HFFc6 (cell line): ENCODE data around the gene ARID2. TPM values are rescaled to one million over a fixed set of nuclear protein-coding genes. Genes with fewer than 3 reads are reported as not detected.

Experiments
- DNase-seq: peaks from one replicate; pipeline ENCODE4 v3.0.0-alpha.2; 2018
- H3K27ac Mint-ChIP-seq: 2 replicates; pipeline ENCODE4 v1.8.0; 2020; ENCODE audit warnings: mild to moderate bottlenecking, mixed read lengths
- H3K27me3 Mint-ChIP-seq: 2 replicates; pipeline ENCODE4 v1.8.0; 2021; ENCODE audit warnings: mild to moderate bottlenecking, moderate library complexity, mixed read lengths; ENCODE audit not compliant: insufficient read depth
- H3K36me3 Mint-ChIP-seq: 2 replicates; pipeline ENCODE4 v1.8.0; 2021; ENCODE audit warnings: low read depth, mixed read lengths
- H3K4me1 Mint-ChIP-seq: 2 replicates; pipeline ENCODE4 v1.8.0; 2020; ENCODE audit warnings: low read depth, mixed read lengths
- H3K4me3 Mint-ChIP-seq: 2 replicates; pipeline ENCODE4 v1.8.0; 2020; ENCODE audit warnings: mild to moderate bottlenecking, moderate library complexity, mixed read lengths
- H3K9me3 Mint-ChIP-seq: 2 replicates; pipeline ENCODE4 v1.8.0; 2020; ENCODE audit warnings: mild to moderate bottlenecking, mixed read lengths
- total RNA-seq, 6 experiments: library from RNA; stranded (reverse); fragmentation: NEBNext Ultra II Directional; extraction: Animal tissue kit (Norgen Biotek cat#: 25700); gene quantifications; 2 replicates in 1 of 6; 3 replicates in 5 of 6; pipeline ENCODE4 v1.2.3, GENCODE V29; 2021
- TF ChIP-seq, protein P1 (sequence below): fragments of 200-600 bp; sonication (generic); IDR thresholded peaks from 2 replicates; pipeline ENCODE4 v1.5.0; 2021; ENCODE audit warnings: antibody characterized with exemption, mild to moderate bottlenecking

The ARID2 gene
- total RNA-seq, 6 experiments from 2014 or later: 11.5 to 15.6 (median 14.0) TPM

DNA sequence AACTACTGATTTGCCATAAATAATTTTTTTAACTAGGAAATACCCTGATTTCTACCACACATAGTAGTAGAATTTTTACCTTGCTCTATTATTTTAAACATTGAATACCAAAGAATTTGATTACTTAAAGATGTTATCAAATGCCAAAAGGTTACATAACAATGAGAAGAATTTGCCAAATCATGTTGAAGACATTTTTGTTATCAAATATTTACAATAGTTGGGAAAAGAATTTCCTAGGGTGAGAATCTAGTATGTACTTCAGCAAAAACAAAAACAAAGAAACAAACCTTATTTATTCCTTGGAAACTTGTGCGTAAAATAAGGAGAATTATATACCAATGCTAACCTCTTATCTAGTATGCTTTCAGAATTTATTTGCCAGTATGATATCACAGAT is 153.7 kb downstream of the ARID2 start:
- peaks cover 24% of the 10 kb centered on the region for H3K36me3 Mint-ChIP-seq
- no peaks in the 10 kb centered on the region for H3K27me3 Mint-ChIP-seq
- no peaks in the 10 kb centered on the region for H3K9me3 Mint-ChIP-seq
- H3K27ac Mint-ChIP-seq: no peak overlapping the region
- no peak for DNase-seq
- TF ChIP-seq, protein P1, sequence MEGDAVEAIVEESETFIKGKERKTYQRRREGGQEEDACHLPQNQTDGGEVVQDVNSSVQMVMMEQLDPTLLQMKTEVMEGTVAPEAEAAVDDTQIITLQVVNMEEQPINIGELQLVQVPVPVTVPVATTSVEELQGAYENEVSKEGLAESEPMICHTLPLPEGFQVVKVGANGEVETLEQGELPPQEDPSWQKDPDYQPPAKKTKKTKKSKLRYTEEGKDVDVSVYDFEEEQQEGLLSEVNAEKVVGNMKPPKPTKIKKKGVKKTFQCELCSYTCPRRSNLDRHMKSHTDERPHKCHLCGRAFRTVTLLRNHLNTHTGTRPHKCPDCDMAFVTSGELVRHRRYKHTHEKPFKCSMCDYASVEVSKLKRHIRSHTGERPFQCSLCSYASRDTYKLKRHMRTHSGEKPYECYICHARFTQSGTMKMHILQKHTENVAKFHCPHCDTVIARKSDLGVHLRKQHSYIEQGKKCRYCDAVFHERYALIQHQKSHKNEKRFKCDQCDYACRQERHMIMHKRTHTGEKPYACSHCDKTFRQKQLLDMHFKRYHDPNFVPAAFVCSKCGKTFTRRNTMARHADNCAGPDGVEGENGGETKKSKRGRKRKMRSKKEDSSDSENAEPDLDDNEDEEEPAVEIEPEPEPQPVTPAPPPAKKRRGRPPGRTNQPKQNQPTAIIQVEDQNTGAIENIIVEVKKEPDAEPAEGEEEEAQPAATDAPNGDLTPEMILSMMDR: no peak
- H3K4me3 Mint-ChIP-seq: no peak overlapping the region
- H3K4me1 Mint-ChIP-seq: peaks cover 13% of the 10 kb centered on the region

DNA sequence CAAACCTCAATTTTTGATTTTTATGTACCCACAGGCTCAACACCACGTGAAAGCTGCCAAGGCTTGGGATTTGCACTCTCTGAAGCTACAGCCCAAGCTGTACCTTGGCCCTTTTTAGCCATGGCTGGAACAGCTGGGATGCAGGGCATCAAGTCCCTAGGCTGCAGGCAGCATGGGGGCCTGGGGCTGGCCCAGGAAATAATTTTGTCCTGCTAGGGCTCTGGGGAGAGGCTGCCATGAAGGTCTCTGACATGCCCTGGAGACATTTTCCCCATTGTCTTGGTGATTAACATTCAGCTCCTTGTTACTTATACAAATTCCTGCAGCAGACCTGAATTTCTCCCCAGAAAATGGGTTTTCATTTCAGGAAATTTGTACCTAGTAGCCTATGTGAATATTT is 157.2 kb downstream of the ARID2 start:
- TF ChIP-seq, protein P1: no peak
- H3K9me3 Mint-ChIP-seq: no peaks in the 10 kb centered on the region
- H3K27me3 Mint-ChIP-seq: 0 out of 2 replicates have a peak, but pooled peaks cover 4% of the 10 kb centered on the region
- DNase-seq: no peak
- peaks cover 16% of the 10 kb centered on the region for H3K36me3 Mint-ChIP-seq
- no peak overlapping the region for H3K27ac Mint-ChIP-seq
- peaks cover 13% of the 10 kb centered on the region for H3K4me1 Mint-ChIP-seq
- H3K4me3 Mint-ChIP-seq: no peak overlapping the region

DNA sequence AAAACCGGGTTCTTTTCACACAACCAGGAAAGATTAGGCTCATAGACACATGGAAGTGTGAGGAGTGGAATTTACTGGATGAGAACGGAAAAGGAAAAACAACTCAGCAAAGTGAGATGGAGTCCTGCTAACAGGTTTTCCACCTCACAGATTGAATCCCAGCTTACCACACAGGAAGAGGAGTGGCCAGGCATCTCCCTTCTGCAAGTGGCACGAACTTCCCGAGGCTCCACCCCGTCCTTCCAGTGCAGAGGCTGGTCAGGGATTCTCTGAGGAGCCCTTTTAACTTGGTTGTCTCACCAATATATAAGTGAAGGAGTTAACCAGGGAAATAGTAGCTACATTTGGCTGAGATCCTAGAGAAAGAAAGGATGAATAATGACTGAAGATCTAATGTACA is 158.0 kb downstream of the ARID2 start:
- H3K27me3 Mint-ChIP-seq: 0 out of 2 replicates have a peak, but pooled peaks cover 4% of the 10 kb centered on the region
- H3K9me3 Mint-ChIP-seq: no peaks in the 10 kb centered on the region
- no peak overlapping the region for H3K4me3 Mint-ChIP-seq

DNA sequence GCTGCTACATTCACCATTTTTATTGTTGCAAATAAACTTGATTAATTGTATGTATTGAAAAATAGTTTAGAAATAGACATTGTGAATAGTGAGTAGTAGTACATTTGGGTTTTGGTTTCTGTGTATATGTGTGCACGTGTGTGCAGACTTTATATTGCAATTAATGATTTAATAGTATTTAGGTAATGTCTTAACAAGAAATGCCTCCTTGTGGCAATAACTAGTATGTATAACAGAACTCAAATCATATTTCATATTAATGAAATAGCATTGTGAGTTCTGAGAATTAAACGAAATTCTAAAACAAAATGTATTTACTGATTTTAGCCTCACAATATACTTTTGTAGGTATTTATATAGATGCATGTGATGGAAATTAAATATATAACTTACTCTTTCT is 160.8 kb downstream of the ARID2 start:
- H3K27me3 Mint-ChIP-seq: 0 out of 2 replicates have a peak, but pooled peaks cover 4% of the 10 kb centered on the region
- no peak for DNase-seq
- H3K36me3 Mint-ChIP-seq: peaks cover 18% of the 10 kb centered on the region
- no peaks in the 10 kb centered on the region for H3K9me3 Mint-ChIP-seq
- H3K4me3 Mint-ChIP-seq: no peak overlapping the region
- no peaks in the 10 kb centered on the region for H3K4me1 Mint-ChIP-seq
- H3K27ac Mint-ChIP-seq: no peak overlapping the region
- TF ChIP-seq, protein P1: peak; percentile 54

More for the DNA sequence above, 158.0 kb downstream of the ARID2 start:
- Mint-ChIP-seq H3K27ac (no peak overlapping the region), H3K4me1 (peaks cover 10% of the 10 kb centered on the region), H3K36me3 (peaks cover 13% of the 10 kb centered on the region)
- DNase-seq: no peak
- TF ChIP-seq, protein P1: no peak

DNA sequence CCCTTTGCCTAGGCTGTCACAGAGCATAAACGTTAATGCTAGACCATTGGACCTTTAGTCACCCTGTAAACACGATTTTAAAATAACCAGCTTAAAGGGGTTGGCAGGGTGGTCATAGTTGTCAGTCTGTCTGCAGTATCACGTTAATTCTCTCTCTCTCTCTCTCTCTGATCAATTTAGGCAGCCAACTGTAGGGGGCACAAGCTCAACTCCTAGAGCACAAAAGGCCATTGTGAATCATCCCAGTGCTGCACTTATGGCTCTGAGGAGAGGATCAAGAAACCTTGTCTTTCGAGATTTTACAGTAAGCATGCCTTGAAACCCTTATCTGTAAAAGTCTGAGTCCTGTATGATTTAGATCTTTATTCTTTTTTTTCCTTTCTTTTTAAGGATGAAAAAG is 163.7 kb downstream of the ARID2 start:
- no peak for DNase-seq
- H3K27me3 Mint-ChIP-seq: 0 out of 2 replicates have a peak, but pooled peaks cover 4% of the 10 kb centered on the region
- TF ChIP-seq, protein P1: peak; percentile 34
- H3K9me3 Mint-ChIP-seq: no peaks in the 10 kb centered on the region
- peaks cover 22% of the 10 kb centered on the region for H3K36me3 Mint-ChIP-seq
- H3K27ac Mint-ChIP-seq: no peak overlapping the region
- no peaks in the 10 kb centered on the region for H3K4me1 Mint-ChIP-seq
- H3K4me3 Mint-ChIP-seq: no peak overlapping the region

DNA sequence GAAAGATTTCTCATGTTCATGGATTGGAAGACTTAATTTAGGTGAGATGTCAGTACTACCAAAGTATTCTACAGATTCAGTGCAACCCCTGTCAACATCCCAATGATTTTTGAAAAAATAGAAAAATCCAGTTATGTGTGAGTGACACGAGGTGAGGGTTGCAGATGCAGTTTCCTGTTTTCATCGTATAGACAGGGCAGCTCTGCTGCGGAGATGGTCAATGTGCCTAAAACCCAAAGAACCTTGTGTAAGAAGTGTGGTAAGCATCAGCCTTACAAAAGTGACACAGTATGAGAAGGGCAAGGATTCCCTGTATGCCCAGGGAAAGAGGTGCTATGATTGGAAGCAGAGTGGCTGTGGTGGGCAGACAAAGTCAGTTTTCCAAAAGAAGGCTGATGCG is 166.5 kb downstream of the ARID2 start:
- peaks cover 25% of the 10 kb centered on the region for H3K36me3 Mint-ChIP-seq
- no peak overlapping the region for H3K27ac Mint-ChIP-seq
- TF ChIP-seq, protein P1: no peak
- no peaks in the 10 kb centered on the region for H3K27me3 Mint-ChIP-seq
- H3K9me3 Mint-ChIP-seq: no peaks in the 10 kb centered on the region
- no peak for DNase-seq
- H3K4me1 Mint-ChIP-seq: no peaks in the 10 kb centered on the region
- H3K4me3 Mint-ChIP-seq: no peak overlapping the region
